NCI-H460 (cell line): ENCODE data around the gene METTL16. TPM values are rescaled to one million over a fixed set of nuclear protein-coding genes. Genes with fewer than 3 reads are reported as not detected.

ENCODE experiments used
- DNase-seq: peaks from one replicate; pipeline ENCODE4 v3.0.0-alpha.2; 2016; ENCODE audit warnings: low read depth; ENCODE audit errors: extremely low read depth
- total RNA-seq: library from RNA; depleted of rRNA; stranded (reverse); fragments of >200 nt; shearing (Covaris generic); gene quantifications from 2 replicates; pipeline ENCODE4 v1.2.3, GENCODE V29; 2014

METTL16 gene
- total RNA-seq, 1 experiment from 2014 or later, result 33.2 TPM

DNA sequence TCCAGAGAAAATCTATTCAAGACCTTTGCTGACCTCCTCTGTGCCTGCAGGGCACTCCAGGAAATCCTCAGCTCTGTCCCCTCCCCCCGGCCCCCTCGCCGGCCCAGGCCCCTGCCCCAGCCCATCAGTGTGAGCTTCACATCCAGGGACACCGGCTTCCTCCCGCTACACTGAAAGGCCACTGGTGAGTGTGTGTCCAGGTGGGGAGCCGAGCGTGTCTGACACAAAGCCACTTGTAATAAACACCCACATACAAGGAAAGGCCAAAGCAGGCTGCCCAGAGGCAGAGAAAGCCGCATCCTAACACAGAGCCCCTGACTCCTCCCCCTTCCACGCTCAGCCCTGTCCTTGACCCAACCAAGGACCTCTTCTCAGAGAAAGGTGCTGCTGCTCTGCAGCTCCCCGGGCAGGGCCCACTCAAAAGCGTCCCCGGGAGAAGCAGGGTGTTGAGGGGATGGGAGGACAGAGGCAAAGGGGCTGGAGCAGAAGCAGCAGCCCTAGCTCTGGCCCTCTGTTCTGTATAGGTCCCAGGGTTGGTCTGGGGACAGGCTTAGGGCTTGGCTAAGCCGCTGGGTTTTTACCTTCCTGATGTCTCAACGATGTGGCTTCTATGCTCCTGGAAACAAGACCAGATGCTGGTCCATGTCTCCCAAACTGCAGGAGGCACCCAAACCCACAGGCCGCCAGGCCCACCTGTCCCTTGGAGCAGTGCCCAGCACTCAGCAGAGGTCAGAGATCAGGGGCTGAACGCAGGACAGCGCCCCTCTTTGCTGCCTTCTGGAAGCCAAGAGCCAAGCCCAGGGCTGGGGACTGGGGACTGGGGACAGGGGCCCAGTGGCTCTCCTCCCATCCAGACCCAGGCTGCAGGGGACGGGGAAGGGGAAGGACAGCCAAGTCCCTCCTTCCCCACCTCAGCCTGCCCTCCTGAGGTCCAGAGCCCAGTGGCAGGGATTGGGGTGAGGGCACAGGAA lies 126.2 kb downstream of the METTL16 start:
- no peak for DNase-seq

DNA sequence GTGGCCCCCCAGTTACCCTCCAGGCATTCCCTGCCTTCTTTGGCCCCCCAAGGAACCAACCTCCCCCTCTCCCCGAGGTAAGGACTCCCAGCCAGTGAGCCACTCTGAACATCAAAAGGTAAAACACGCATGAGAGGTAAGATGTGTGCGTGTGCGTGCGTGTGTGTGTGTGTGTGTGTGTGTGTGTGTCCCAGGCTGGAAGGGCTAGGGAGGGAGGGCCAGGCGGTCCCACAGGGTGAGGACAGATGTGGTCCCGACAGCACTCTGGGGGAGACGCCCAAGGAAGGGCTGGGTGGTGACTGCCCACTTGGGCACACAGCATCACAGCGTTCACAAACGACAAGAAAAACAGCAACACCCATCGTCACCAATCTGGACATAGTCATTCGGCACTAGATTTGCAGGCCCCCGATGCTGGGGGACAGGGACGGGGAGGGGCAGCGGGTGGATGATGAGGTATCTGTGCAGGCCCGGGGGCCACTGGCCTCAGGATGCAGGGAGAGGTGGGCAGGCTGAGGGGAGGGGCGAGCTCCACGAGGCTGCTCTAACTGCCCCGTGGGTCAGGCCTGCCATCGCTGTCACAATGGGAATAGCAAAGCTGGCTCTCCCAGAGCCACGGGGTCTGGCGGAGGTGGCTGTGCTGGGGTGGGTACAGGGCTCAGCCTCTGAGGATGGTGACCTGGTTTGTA lies 127.1 kb downstream of the METTL16 start:
- no peak for DNase-seq

DNA sequence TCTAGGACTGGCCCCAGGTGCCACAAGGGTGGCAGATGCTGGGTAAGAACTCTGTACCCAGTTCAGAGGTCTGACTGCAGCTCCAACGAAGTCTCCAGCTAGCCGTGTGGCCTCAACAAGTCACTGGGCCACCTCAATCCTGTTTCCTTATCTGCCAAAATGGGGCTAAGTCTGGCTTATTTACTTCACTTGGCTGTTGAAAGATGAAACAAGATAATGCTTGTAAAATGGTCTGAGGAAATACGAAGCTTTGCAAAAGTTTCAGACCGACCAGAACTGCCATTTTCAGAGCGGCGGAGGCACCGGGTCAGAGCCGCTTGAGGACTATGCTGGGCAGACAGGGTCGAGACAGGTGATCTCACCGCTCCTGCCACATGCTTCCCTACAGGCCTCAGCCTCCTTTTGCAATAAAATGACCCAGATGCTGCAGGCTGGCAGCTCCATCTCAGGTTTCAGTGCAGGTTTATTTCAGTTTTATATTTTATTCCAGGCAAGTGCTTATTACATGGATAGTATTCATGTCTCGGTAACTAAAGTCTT lies 128.0 kb downstream of the METTL16 start:
- no peak for DNase-seq

DNA sequence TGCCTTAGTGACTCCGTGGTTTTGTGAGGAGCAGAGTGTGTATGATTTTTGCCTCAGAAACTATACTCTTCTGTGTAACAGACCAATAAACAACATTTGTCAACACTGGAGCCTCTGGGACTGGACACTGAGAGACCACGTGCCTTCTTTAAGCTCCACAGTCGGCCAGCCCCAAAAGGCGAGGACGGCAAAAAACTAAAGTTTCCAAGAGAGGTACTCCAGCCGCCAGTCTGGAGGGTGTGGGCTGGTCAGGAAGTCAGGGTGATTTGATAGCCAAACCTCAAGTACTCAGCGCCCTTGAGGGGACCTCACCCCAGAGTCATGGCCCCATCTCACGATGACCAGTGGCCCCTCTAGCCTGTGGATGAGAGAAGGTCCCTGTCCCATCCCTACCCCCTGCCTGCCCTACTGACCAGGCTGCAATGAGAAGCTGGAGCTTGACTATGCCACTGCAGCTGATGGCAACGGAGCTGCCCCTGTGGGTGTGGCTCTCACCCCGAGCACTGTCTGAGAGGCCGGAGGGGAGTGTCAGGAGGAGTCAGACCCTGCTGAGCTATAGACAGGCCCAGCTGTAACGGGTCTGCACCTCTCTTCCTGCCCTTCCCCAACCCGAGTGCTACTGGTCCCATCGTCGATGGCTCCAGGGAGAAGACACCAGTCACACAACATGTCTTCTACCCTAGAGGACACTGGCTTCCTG lies 130.6 kb downstream of the METTL16 start:
- DNase-seq, result no peak

DNA sequence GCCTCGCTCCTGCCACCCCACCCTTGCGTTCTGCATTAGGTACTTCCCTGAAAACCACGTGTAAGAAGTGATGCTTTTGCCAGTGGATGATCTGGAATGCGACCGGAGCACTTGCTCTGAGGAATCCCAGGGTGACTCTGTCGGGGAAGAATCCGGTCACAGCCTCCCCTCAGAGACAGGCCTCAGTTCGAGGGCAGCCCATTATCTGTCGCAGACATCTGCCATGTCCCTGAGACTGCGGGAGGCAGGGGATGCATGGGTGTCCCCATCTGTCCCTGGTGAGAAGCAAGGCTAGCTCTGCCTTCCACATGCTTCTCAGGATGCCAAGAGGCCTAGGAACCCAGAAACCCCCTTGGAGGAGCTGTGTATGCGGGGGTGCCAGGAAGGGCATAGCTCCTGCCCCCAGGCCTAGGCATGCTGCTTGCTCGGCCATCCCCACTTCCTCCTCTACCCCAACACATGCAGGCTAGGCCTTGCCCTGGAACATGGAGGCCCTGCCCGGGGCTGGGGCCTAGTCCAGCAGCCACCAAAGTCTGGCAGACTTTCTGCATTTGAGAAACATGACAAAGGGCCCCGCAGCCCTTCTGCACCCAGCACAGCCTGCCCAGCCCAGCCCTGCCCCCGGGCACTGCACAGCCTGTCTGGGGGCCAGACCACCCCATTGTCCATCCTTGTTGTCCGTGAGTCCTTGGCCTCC lies 131.3 kb downstream of the METTL16 start:
- DNase-seq, result no peak

DNA sequence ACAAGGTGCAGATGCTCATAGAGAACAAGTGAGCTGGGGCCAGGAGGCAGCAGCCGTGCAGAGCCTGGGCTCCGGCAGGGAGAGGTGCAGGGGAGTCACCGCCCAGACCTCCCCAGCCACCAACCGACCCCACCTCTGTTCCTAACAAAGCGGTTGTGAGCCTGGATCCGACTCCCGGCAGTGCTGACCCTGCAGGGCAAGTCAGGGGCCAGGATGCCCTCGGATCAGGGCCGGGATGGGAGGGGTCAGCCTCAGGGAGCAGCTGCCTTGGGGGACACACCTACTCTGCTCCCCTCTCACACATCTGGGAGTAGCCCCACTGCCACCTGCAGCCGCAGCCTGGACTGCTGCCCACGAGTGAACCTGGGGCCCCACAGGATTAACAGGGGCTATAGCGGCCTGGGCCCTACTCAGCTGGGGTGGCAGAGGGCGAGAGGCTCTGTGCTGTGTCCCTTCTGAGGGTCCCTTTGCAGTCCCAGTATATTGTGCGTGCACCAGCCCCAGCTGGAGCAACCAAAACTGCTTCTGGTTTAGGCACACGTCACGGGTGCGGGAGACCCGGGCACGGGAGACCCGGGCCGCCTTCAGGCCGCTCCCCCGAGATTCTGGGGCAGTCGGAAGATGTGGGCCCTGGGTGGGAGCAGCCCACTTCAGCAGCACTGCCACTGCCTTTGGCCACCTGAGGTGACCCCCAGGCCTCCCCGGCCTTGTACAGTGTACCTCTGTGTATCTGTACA lies 132.0 kb downstream of the METTL16 start:
- DNase-seq, result no peak

DNA sequence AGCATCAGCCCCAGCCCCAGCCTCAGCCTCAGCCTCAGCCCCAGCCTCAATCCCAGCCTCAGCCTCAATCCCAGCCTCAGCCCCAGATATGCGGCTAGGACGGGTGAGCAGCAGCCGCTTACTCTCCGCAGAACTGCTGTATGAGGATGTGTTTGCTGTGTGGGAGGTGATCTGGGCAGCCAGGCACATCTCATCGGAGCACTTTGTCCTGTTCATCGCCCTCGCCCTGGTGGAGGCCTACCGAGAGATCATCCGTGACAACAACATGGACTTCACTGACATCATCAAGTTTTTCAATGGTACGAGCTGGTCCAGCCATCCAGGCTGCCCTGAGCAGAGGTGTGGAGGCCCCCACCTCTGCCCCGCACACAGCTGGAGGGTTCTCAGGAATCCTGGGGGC lies 132.8 kb downstream of the METTL16 start:
- no peak for DNase-seq

DNA sequence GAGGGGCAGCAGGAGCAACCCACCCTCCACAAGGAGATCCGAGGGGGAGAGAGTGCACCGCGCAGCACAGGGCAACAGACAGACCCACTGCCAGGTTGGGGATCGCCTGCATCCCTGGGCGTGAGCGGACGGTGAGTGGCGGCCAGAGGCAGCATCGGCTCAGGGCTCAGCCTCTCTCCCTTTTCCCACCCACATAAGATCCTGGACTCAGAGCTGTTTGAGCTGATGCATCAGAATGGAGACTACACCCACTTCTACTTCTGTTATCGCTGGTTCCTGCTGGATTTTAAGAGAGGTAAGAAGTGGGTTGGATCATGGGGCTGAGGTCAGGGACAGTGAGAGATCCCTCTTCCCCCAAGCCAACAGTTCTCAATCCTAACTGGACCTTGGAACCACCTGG lies 134.0 kb downstream of the METTL16 start:
- DNase-seq, result no peak

DNA sequence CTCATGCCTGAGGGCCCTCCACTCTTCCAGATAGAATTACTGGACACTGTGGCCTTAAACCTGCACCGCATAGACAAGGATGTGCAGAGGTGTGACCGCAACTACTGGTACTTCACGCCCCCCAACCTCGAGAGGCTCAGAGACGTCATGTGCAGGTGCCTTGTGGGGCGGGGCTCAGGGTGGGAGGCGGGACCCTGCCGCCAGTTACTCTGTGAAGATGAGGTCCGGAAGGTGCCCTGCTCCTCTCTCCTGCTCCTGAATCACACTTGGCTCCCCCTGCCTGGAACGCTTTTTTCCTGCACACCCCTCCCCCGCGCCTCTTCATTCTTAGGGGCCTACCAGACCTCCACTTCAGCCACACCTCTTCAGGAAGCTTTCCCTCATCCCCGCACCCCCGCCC lies 135.6 kb downstream of the METTL16 start:
- DNase-seq, result no peak

DNA sequence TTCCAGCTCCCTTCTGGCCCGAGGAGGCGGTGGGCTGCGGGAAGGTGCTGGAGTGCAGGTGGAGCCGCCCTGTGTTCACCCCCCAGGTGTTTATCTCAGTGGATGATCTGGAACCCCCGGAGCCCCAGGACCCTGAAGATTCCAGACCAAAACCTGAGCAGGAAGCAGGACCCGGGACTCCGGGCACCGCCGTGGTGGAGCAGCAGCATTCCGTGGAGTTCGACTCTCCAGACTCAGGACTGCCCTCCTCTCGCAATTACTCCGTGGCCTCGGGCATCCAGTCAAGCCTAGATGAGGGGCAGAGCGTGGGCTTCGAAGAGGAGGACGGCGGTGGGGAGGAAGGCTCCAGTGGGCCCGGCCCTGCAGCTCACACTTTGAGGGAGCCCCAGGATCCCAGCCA lies 136.3 kb downstream of the METTL16 start:
- no peak for DNase-seq

DNA sequence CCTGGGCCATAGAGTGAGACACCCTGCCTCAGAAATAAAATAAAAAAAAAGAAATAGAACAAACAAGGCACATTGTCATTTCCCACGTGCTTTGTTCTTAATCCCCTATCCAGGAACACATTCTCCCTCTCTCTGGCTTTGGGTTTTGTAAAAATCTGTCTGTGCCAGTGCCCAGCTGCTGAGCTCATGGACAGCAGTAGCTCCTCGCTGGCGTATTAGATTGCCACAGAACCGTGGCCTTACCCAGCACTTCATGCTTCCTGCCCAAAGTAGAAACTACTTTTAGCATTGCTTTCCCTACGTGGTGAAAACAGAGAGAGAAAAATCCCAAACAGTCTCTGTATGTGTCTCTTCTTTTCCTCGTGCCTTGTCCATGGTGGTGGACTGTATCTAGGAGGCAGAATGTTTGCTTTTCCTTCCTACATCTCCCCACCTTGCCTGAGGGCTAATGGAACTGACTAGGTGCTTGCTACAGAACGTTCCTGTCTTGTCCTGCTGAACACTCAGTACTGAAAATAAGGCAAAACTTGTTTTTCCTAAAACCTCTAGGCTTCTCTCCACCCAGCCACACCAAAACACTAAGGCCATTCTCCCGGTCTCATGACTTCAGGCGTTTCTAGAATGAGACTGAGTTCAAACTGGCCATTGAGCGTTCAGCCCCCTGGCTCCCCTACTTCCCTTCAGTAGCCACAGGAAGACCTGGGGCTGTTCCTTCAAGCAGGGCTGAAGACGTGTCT lies 137.0 kb downstream of the METTL16 start:
- DNase-seq, result no peak

DNA sequence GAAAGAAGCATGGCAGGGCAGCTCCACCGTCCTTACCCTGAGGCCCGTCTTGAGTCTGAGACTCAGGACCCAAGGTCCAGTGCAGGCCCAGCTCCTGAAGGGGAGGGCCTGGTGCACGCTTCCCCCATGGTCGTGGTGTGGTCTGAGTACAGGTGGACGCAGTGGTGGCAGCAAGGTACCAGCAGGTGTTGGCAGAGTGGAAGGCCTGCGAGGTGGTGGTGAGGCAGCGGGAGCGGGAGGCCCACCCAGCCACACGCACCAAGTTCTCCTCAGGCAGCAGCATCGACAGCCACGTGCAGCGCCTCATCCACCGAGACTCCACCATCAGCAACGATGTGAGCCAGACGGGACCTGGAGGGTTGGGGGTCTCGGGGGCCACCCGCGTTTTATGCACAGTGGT lies 138.5 kb downstream of the METTL16 start:
- DNase-seq, result no peak

DNA sequence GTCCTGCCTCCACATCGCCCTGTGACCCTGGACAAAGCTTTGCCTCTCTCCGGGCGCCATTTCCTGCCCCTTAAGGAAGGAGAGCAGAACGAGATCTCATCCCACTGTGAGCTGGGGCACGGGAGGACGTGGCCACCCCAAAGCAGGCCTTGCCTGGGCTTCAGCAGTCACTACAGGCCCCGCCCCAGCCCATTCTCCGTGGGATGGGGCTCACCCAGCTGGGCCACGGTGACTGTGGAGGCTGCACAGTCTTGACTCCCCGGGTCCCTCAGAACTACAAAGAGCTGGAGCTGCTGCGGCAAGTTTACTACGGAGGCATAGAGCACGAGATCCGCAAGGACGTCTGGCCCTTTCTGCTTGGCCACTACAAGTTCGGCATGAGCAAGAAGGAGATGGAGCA lies 139.0 kb downstream of the METTL16 start:
- no peak for DNase-seq

DNA sequence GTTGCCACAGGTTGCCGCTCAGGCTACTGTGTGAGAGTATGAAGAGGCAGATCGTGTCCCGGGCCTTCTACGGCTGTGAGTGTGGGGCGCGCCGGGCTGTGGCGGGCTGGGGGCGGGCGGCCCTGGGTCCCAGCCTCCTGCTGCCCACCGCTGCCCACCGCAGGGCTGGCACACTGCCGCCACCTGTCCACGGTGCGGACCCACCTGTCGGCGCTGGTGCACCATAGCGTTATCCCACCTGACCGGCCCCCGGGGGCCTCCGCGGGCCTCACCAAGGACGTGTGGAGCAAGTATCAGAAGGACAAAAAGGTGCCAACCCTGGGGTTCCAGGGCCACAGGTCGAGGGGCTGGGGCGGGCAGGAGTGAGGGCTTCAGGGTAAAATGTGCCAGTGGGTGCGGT lies 139.5 kb downstream of the METTL16 start:
- DNase-seq, result no peak

DNA sequence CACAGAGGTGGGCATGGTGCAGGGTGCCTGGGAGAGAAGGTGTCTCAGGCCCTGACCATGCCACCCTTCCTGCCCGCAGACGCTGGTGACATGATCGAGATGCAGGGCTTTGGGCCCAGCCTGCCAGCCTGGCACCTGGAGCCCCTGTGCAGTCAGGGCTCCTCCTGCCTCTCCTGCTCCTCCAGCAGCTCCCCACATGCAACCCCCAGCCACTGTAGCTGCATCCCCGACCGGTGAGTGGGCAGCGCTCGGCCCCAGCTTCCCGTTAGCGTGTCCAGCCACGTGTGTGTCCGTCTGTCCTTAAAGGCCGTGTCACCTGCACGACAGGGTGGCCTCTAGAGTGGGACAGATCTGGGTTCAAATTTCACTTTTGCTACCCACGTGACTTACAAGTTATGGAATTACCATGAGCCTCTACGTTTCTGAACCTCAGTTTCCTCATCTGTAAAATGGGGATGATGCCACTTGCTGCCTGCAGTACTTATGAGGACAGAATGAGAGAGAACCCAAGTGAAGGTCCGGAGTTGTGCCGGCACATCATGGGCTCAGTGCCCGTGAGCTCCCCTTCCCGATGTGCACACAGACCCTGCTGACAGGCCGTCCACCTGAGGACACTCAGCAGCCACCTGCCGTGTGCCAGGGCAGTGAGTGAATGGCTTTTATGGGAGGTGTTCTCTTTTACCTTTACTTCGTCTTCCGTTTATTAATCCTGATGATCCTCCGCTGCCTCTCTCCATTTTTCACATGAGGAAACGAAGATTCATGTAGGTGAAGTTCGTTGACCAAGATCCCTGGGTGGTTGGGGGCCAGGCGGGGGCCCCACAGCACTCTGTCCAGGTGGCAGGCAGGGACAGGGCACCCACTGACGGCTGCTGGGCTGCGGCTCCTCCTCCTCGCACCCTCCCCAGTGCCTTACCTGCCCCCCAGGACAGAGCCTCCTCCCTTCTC lies 140.2 kb downstream of the METTL16 start:
- no peak for DNase-seq

DNA sequence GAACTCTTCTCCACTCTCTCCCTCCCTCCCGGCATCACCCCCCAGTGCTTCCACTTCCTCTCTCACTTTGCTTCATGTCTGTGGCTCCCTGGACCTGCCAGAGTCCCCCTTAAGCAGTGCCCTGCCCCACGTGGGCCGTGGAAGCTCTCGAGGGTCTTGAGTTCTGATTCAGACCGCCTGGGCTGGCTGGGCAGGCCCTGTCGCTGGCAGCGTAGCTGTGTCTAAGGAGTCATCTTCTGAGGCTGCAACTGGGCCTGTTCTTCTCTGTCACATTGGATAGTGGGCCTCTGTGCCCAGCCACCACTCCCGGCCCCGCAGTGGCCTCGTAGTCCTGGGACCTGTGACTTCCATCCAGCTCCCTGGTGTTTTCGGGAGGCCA lies 141.5 kb downstream of the METTL16 start:
- DNase-seq, result no peak

DNA sequence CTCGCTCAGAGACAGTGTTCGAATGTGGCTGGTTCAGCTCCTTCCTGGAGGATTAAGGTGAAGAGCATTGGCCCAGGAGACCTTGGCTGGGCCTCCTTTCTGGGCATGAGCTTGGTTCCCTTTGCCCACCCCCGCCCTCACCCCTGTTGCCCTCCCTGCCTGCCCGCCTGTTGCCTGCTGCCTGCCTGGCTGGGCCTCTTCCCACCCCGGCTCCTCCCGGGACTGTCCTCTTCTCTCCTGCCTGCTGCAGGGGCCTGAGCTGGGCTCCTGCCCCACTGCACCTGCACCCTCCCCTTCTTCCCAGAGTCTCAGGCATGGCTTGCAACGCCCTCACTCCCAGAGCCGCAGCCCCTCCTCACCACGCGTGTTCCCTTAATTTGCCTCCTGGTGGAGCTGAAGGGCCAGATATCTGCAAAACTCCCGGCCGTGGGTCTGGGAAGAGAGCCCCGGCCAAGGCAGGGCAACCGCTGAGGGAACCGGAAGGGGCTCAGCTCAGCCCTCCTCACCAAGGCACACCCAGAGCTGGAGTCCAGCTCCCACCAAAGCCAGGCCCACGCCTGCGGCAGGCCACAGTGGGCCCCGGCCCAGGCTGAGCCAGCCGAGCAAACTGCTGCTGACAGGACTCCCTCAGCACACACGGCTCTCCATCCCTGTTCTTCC lies 142.0 kb downstream of the METTL16 start:
- DNase-seq, result no peak

DNA sequence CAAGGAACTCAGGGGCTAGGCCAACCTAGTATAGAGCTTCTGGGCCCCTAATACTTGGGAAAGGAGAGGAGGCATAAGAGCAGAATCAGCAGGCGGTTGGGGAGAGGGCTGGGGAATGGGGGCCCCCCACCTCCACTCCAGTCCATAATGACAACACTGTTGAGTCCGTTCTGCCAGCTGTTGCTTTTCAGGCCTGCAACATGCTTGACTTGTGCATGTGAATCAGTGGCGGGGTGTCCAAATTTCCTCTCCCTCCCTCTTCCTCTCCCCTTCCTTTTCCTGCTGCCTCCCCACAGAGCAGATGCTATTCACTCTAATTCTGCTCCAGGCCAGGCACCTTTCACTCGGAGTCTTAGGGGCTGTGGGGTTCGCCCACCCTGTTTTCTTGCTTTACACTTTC lies 142.6 kb downstream of the METTL16 start:
- no peak for DNase-seq
